CD4-positive, alpha-beta T cell treated with Interleukin-17A for 1 hour (primary cell): ENCODE results near the gene PRRC2B.
"Not testable (repeated sequence)": the region's sequence is repeated elsewhere in the genome, so short reads cannot be mapped to it uniquely, and the experiment has no call there.

Experiments
- DNase-seq: peaks from one replicate; pipeline ENCODE4 v3.0.0-alpha.2; 2020

Gene PRRC2B

GRCh38 chr9:131387394-131387793, 6.5 kb upstream of the PRRC2B start:
- no peak for DNase-seq

GRCh38 chr9:131391020-131391419, 2.9 kb upstream of the PRRC2B start:
- no peak for DNase-seq

GRCh38 chr9:131391504-131391903, 2.4 kb upstream of the PRRC2B start:
- no peak for DNase-seq

- DNase-seq, result peak; percentile 57
These were observed 724 bp downstream of the PRRC2B start for GRCh38 chr9:131394464-131395156.

GRCh38 chr9:131395157-131396098, 1.5 kb downstream of the PRRC2B start:
- peak; percentile 83 for DNase-seq

- not testable (repeated sequence) for DNase-seq
These were observed 2.2 kb downstream of the PRRC2B start for GRCh38 chr9:131396099-131396479.

- no peak for DNase-seq
These were observed 2.7 kb downstream of the PRRC2B start for GRCh38 chr9:131396626-131397025.

GRCh38 chr9:131397100-131397790, 3.4 kb downstream of the PRRC2B start:
- no peak for DNase-seq

- peak; percentile 85 for DNase-seq
These were observed 4.3 kb downstream of the PRRC2B start for GRCh38 chr9:131398204-131398603.

- no peak for DNase-seq
These were observed 6.1 kb downstream of the PRRC2B start for GRCh38 chr9:131399972-131400371.

GRCh38 chr9:131400627-131401026, 6.7 kb downstream of the PRRC2B start:
- no peak for DNase-seq

- no peak for DNase-seq
These were observed 8.2 kb downstream of the PRRC2B start for GRCh38 chr9:131402073-131402472.

GRCh38 chr9:131402738-131403492, 9.0 kb downstream of the PRRC2B start:
- no peak for DNase-seq

- no peak for DNase-seq
These were observed 9.5 kb downstream of the PRRC2B start for GRCh38 chr9:131403493-131403773.

- DNase-seq, result no peak
These were observed 10.7 kb downstream of the PRRC2B start for GRCh38 chr9:131404581-131404980.

GRCh38 chr9:131404987-131405386, 11.1 kb downstream of the PRRC2B start:
- no peak for DNase-seq

- DNase-seq, result peak; percentile 36
These were observed 11.5 kb downstream of the PRRC2B start for GRCh38 chr9:131405428-131405827.

- no peak for DNase-seq
These were observed 12.1 kb downstream of the PRRC2B start for GRCh38 chr9:131405858-131406537.

GRCh38 chr9:131406563-131407436, 12.9 kb downstream of the PRRC2B start:
- DNase-seq, result peak; percentile 42

- peak; percentile 68 for DNase-seq
These were observed 13.9 kb downstream of the PRRC2B start for GRCh38 chr9:131407717-131408195.

- DNase-seq, result no peak
These were observed 15.6 kb downstream of the PRRC2B start for GRCh38 chr9:131409458-131409992.
